DMS53 treated with DMSO at 0.1 percent for 48 hours (cell line): ENCODE data around the gene PLEKHA1.

Source experiments
- DNase-seq: peaks from one replicate; lab custom pipeline; 2025; ENCODE audit not compliant: unreplicated experiment; lab: John Stamatoyannopoulos, UW

PLEKHA1 gene

GRCh38 chr10:122475591-122476332, 101.3 kb downstream of the PLEKHA1 start:
- no peak for DNase-seq

- DNase-seq, result no peak
Measured at GRCh38 chr10:122476333-122476695, 101.8 kb downstream of the PLEKHA1 start.

- DNase-seq, result no peak
Measured at GRCh38 chr10:122477436-122477835, 102.9 kb downstream of the PLEKHA1 start.

GRCh38 chr10:122478971-122479370, 104.5 kb downstream of the PLEKHA1 start:
- no peak for DNase-seq

GRCh38 chr10:122480146-122480833, 105.8 kb downstream of the PLEKHA1 start:
- DNase-seq, result no peak

GRCh38 chr10:122481296-122482056, 107.0 kb downstream of the PLEKHA1 start:
- no peak for DNase-seq
